GM21786 (cell line): Measurements from ENCODE around the gene OR6C3.
"Not testable (repeated sequence)": the region's sequence is repeated elsewhere in the genome, so short reads cannot be mapped to it uniquely, and the experiment has no call there.

Experiments
- ATAC-seq: cut with Tn5 transposase; IDR thresholded peaks from one replicate; pipeline ENCODE4 v1.9.1; 2021; ENCODE audit not compliant: unreplicated experiment

The OR6C3 gene

DNA sequence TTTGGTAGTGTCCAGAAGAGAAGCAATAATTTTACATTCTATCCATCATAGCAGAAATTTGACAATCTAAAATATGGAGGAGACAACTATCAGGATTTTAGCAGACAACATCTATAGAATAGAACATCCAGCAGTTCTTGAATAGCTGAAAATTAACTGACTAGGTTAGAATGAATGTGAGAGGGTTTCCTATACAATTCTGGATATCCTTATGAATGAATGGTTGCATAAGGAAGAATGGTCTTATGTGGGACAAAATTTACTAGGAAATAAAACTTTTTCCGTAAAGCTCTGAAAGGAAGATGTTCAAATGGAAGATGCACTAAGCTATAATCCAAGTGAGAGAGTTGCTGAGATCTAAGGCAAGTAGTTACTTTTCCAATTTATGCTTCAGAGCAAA, at the start of gene OR6C3:
TSS of gene OR6C3 (plus strand) at position 301 of the 400 bp plus-strand sequence. CDS start 955 bp downstream, outside the sequence.
- ATAC-seq: no peak

DNA sequence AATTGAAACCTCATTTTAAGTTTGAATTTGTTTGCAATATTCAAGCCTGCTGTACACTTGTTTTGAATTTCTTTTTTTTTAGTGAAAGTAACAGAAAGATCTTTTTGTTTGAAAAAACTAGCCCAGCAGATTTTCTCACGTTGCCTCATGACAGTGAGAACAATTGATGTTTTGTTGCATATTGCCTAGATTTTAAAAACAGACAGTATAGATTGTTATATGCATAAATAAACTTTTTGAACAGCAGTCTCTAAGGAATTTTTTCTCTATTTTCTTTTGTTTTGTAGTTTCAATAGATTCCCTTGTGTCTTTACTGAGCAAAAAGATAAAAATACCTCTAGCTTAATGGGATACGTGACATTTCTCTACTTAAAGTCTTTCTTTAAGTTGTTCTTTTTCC, 49.6 kb upstream of the OR6C3 start:
- no peak for ATAC-seq

DNA sequence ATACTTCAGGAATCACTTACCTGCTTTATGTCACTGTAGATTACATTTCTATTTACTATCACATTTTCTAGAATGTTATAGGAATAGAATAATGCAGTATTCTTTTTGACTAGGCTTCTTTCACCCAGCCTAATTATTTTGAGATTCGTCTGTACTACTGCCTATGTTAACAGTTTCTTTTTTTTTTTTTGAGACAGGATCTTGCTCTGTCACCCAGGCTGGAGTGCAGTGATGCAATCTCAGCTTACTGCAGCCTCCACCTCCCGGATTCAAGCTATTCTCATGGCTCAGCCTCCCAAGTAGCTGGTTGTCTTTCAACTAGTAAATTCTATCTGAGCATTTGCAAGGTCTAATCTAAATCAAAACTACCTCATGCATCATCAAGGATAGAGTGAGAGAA, 40.5 kb upstream of the OR6C3 start:
- no peak for ATAC-seq

DNA sequence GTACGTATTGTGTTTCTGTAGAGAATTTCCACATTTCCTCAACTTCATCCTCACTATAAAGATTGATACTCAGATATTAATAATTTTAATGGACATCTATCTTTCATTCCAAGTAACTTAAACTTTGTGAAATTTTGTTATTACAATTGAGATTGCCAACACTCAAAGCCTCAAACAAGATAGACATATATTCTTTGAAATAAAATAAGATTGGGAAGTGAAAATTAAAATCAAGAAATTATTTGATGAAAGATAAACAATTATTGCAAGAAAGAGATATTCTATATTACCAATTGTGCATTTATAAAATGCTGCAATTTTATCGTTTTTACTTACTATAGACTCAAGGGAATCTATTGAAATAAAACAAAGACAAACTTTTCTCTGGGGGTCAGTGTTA, 34.1 kb upstream of the OR6C3 start, which contains the start of gene OR6C6:
TSS of gene OR6C6 (minus strand) at position 101 of the 400 bp plus-strand sequence. CDS start 1,337 bp downstream, outside the sequence.
- ATAC-seq: no peak

DNA sequence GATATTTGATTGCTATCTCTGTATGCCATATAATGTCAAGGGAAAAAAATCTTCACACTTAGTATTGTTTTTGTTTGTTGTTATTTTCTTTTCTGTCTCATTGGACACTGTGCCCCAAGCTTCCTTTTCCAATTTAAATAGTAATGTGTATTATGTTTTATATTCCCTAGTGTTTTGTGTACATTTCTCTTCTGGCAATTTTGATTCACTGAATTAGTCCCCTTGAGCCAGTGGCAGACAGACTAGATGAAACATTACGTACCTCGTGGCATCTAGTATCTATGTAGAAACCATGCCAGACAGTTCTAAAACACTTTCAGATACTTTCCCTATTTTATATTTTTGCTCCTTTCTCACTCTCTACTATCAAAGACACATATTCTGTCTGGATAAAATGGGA, 16.5 kb upstream of the OR6C3 start, which contains the start of gene OR6C1:
TSS of gene OR6C1 (plus strand) at position 301 of the 400 bp plus-strand sequence. CDS start 6,257 bp downstream, outside the sequence.
- ATAC-seq: no peak

DNA sequence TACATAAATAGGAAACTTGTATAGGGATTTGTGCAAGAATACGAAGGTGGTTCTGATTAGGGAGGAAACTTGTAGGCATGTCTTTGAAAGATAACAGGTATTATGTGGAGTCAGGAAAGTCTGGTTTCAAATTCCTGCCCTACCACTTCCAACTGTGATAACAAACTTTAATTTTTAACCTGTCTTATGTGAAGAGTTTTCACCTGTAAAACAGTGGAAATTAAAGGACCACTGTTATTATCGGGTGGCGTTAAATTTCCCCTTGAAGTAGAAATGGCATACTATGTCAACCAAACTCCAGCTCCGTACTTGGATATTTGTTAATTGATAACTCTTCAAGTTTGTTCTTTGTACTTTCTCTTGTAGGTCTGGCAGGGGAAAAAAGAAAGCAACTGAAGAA, 10.3 kb upstream of the OR6C3 start:
- ATAC-seq: no peak

DNA sequence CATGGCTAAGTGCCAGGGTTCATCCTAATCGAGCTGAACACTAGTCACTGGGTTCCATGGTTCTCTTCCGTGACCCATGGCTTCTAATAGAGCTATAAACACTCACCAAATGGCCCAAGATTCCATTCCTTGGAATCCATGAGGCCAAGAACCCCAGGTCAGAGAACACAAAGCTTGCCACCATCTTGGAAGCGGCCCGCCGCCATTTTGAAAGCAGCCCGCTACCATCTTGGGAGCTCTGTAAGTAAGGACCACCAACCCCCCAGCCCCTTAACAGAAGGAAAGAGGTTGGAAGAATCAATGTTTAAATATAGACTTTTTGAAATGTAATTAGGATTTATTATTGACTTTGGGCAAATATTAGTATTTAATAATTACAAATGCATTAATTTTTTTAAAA, 4.7 kb upstream of the OR6C3 start:
- ATAC-seq: not testable (repeated sequence)

DNA sequence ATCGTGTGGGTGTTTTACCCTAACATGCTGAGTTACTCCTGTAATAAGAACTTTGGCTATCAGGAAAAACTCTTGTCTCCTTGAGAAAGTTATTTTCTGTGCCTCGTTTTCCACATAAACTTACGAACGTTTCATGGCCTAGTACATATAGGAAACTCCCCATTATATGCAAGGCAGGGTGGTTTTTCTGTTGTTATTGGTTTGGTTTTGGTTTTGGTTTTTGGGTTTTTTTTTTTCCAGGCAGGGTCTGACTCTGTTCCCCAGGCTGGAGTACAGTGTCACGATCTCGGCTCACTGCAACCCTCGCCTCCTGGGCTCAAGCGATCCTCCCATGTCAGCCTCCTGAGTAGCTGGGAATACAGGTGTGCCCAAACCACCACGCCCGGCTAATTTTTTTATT, 5.5 kb downstream of the OR6C3 start:
- no peak for ATAC-seq

DNA sequence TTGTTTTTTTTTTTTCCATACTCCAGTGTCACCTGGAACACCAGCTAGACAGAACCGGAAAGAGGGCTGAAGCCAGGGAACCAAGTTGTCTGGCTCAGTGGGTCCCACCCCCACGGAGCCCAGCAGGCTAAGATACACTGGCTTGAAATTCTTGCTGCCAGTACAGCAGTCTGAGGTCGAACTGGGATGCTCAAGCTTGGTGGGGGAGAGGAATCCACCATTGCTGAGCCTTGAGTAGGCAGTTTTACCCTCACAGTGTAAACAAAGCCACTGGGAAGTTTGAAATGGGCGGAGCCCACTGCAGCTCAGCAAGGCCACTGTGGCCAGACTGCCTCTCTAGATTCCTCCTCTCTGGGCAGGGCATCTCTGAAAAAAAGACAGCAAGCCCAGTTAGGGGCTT, 24.8 kb downstream of the OR6C3 start:
- not testable (repeated sequence) for ATAC-seq

DNA sequence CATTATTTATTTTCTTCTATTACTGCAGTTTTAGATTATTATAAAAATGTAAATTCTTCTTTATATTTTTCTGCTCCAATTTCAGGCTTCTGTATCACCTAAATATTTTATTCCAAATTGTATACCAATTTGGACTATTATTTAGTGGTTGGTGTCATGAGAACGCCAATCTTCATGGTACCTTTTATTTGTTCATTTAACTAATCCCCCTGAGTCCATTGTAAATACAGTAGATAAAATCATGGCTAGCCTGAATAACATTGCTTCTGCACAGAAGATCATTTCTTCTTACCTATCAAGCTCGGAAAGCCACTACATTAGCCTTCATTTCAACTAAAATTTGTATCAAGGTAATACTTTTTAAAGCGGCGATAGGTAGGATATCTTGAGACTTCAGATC, 32.1 kb downstream of the OR6C3 start, which contains the start of gene OR6C75:
TSS of gene OR6C75 (plus strand) at position 301 of the 400 bp plus-strand sequence. CDS start 2,136 bp downstream, outside the sequence.
- ATAC-seq: no peak

DNA sequence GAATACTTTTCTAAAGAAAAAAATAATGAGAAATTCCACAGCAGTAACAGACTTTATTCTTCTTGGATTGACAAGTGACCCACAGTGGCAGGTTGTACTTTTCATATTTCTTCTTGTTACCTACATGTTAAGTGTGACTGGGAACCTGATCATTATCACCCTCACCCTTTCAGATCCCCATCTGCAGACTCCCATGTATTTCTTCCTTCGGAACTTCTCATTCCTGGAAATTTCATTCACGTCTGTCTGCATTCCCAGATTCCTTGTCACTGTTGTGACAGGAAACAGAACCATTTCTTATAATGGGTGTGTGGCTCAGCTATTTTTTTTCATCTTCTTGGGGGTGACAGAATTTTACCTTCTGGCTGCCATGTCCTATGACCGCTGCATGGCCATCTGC, 34.5 kb downstream of the OR6C3 start:
- ATAC-seq: no peak

DNA sequence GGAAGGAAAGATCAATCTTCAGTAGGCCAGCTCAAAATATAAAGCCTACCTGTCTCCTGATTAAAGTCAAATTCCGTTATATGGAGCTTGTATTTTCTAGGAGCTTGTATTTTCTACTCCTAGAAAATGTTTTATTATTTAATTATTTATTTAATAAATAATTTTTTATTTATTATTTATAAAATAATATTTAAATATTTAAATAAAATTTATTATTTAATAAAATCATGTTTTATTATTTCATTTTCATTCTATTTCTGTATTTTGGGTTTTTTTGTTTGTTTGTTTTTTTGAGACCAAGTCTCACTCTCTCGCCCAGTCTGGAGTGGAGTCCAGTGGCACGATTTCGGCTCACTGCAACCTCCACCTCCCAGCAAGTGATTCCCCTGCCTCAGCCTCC, 42.0 kb downstream of the OR6C3 start:
- ATAC-seq: no peak
